DOHH2 (cell line): ENCODE measurements around the gene RNF167.

Source experiments
- CTCF ChIP-seq: fragments of 200-600 bp; sonication (generic); IDR thresholded peaks from one replicate; pipeline ENCODE4 v1.5.1; 2014; ENCODE audit warnings: antibody characterized with exemption, mild to moderate bottlenecking, low read depth, low read length; ENCODE audit not compliant: poor library complexity, severe bottlenecking
- EZH2phosphoT487 ChIP-seq: fragments of 200-600 bp; sonication (generic); IDR thresholded peaks from 2 replicates; pipeline ENCODE4 v1.6.1; 2017; ENCODE audit warnings: borderline replicate concordance, mild to moderate bottlenecking, antibody characterized with exemption, low read length, moderate library complexity, mixed read lengths

- no peak for TF ChIP-seq CTCF
- no peak for TF ChIP-seq EZH2phosphoT487
These were observed 41.7 kb upstream of the RNF167 start for GRCh38 chr17:4898351-4898750.
